ENCODE data around the gene PCDH17.

The PCDH17 gene

DNA sequence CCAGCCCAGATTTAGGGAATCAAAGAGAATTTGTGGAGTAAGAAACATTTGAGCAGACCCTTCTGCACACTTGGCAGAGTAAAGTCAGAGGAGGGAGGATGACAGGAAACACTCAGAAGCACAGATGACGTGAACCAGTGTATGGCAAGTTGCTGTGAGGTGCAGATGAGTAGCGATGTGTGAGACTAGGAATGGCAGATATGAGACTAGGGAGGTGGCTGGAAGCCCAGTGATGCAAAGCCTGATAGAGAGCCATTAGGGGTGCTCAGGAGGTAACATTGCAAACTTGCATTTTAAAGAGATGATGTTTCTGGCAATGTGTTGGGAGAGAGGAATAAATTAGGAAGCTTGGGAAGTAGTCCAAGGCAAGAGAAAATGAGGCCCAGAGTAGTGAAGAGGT is 44.0 kb downstream of the PCDH17 start:
- Histone ChIP-seq H3K4me1 (ENCODE audit: control insufficient read depth in 1 of 2, insufficient read depth in 1 of 2, low read depth in 1 of 2, low read length in 1 of 2) (no peaks in the 10 kb centered on the region), H3K9me3 (no peaks in the 10 kb centered on the region), H3K4me3 (ENCODE audit: low read depth in 1 of 2, low read length in 1 of 2) (no peak overlapping the region), H3K36me3 (no peaks in the 10 kb centered on the region), H3K27ac (no peak overlapping the region), H3K27me3 (no peaks in the 10 kb centered on the region)
- TF ChIP-seq, protein P1, sequence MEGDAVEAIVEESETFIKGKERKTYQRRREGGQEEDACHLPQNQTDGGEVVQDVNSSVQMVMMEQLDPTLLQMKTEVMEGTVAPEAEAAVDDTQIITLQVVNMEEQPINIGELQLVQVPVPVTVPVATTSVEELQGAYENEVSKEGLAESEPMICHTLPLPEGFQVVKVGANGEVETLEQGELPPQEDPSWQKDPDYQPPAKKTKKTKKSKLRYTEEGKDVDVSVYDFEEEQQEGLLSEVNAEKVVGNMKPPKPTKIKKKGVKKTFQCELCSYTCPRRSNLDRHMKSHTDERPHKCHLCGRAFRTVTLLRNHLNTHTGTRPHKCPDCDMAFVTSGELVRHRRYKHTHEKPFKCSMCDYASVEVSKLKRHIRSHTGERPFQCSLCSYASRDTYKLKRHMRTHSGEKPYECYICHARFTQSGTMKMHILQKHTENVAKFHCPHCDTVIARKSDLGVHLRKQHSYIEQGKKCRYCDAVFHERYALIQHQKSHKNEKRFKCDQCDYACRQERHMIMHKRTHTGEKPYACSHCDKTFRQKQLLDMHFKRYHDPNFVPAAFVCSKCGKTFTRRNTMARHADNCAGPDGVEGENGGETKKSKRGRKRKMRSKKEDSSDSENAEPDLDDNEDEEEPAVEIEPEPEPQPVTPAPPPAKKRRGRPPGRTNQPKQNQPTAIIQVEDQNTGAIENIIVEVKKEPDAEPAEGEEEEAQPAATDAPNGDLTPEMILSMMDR (IDR thresholded peaks at IDR 0.05) = no peak

DNA sequence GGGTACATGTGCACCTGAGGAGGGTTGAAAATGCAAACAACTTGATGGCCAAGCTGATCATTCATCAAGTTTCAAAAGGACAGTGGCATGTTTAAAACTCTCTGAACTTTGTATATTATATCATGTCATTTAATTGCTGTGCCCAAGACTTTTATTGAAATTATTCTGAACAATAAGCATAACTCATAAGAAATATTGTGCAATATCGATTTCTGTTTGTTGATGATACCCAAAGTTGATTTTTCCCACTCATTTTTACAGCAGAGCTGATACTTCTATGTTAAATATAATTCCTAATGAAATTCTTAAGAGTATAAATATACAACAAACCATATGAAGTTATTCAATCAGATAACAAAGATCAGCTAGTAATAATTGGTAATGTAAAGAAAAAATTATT is 49.1 kb downstream of the PCDH17 start:
- Histone ChIP-seq H3K9me3 (no peaks in the 10 kb centered on the region), H3K4me1 (ENCODE audit: control insufficient read depth in 1 of 2, insufficient read depth in 1 of 2, low read depth in 1 of 2, low read length in 1 of 2) (no peaks in the 10 kb centered on the region), H3K36me3 (no peaks in the 10 kb centered on the region), H3K27me3 (no peaks in the 10 kb centered on the region), H3K27ac (no peak overlapping the region), H3K4me3 (ENCODE audit: low read depth in 1 of 2, low read length in 1 of 2) (no peak overlapping the region)
- TF ChIP-seq, protein P1 (IDR thresholded peaks at IDR 0.05) = no peak

DNA sequence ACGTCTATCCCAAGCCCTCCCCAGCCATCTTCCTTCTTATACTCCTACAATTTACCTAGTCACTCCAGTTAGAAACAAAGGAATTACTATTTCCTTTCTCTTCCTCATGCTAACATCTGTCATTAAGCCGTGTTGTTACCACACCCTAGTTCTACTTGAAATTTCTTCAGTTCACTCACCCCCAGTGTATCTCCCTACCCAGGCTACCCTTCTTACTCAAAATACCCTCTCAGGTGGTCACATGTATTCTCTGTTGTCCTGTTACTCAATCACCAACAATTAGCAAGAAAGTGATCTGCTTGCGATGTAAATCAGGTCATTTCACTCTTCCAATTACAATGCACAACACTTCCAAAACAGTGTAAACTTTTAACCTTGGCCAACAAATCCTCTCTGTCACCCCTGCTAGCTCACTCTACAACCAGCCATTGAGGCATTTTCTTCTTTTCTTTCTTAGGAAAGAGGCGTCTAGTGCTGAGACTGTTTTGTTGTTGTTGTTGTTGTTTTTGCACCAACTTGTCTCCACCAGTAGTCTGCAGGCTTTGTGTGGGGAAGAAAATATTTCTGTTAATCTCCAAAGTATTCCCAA is 50.7 kb downstream of the PCDH17 start:
- no peaks in the 10 kb centered on the region for H3K27me3 ChIP-seq
- no peaks in the 10 kb centered on the region for H3K36me3 ChIP-seq
- H3K4me1 ChIP-seq (ENCODE audit: control insufficient read depth in 1 of 2, insufficient read depth in 1 of 2, low read depth in 1 of 2, low read length in 1 of 2) = no peaks in the 10 kb centered on the region
- no peak overlapping the region for H3K4me3 ChIP-seq (ENCODE audit: low read depth in 1 of 2, low read length in 1 of 2)
- H3K9me3 ChIP-seq = no peaks in the 10 kb centered on the region
- TF ChIP-seq, protein P1 (IDR thresholded peaks at IDR 0.05) = no peak
- H3K27ac ChIP-seq = no peak overlapping the region

DNA sequence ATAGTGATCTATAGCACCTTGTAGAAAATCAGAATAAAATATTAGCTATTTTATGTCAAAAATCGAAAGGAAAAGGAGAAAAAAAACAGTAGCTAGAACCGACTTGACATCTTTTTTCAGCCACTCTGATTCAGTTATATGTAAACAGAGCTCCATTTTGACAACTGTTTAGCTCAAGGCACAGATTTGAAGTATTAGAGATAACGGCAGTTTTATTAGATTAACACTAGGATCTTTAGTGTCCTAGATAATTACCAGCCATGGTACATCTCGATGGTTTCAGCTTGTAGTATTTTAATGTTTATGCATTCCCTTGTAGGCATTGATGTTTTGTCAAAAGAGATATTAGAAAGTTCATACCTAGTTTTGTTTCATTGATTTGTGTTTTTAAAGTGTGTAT is 67.3 kb downstream of the PCDH17 start:
- no peaks in the 10 kb centered on the region for H3K9me3 ChIP-seq
- H3K27ac ChIP-seq = no peak overlapping the region
- TF ChIP-seq, protein P1 (IDR thresholded peaks at IDR 0.05) = no peak
- H3K36me3 ChIP-seq = no peaks in the 10 kb centered on the region
- H3K4me1 ChIP-seq (ENCODE audit: control insufficient read depth in 1 of 2, insufficient read depth in 1 of 2, low read depth in 1 of 2, low read length in 1 of 2) = no peaks in the 10 kb centered on the region
- no peak overlapping the region for H3K4me3 ChIP-seq (ENCODE audit: low read depth in 1 of 2, low read length in 1 of 2)
- no peaks in the 10 kb centered on the region for H3K27me3 ChIP-seq

DNA sequence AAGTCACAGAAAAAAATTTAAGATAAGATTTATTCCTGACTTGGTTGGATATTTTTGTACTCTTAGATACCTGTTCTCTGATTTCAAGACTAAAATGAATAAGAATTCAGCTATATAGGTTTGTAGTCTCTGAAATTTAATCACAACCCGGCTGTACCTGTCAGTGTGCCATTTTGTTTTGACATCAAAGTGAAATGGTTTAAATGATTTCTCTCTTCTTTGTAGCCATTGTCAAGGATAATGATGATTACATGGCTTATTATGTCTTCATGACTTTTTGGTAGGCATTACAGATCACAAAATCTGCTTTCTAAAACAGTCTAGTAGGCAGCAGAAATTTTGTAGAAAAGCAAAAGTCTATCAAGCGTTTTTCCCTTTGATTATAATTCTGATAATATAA is 72.5 kb downstream of the PCDH17 start:
- H3K4me1 ChIP-seq (ENCODE audit: control insufficient read depth in 1 of 2, insufficient read depth in 1 of 2, low read depth in 1 of 2, low read length in 1 of 2) = no peaks in the 10 kb centered on the region
- no peak overlapping the region for H3K27ac ChIP-seq
- no peaks in the 10 kb centered on the region for H3K27me3 ChIP-seq
- no peak overlapping the region for H3K4me3 ChIP-seq (ENCODE audit: low read depth in 1 of 2, low read length in 1 of 2)
- no peaks in the 10 kb centered on the region for H3K9me3 ChIP-seq
- TF ChIP-seq, protein P1 (IDR thresholded peaks at IDR 0.05) = no peak
- no peaks in the 10 kb centered on the region for H3K36me3 ChIP-seq

DNA sequence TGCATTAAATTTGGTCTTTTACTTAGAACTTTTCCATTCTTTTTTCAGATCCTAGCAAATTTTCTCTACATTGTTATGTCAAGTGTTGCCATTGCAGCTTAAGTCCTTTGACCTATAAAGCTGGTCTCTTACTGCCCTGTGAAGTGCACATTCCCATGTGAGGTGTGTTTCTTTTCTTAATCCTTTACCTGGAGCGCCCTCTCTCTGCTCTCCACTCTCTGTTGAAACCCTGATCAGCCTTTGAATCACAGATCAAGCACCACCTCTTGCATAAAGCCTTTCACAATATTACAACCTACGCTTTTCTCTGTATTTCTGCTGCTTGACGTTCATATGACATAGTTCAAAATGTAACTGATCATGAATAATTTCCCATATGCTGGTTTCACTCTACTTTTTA is 84.8 kb downstream of the PCDH17 start:
- Histone ChIP-seq H3K4me3 (ENCODE audit: low read depth in 1 of 2, low read length in 1 of 2) (no peak overlapping the region), H3K9me3 (no peaks in the 10 kb centered on the region), H3K4me1 (ENCODE audit: control insufficient read depth in 1 of 2, insufficient read depth in 1 of 2, low read depth in 1 of 2, low read length in 1 of 2) (no peaks in the 10 kb centered on the region), H3K36me3 (no peaks in the 10 kb centered on the region), H3K27me3 (no peaks in the 10 kb centered on the region), H3K27ac (no peak overlapping the region)
- TF ChIP-seq, protein P1 (IDR thresholded peaks at IDR 0.05) = no peak
